ENCODE data around the gene ITGA6. TPM values are rescaled to one million over a fixed set of nuclear protein-coding genes. Genes with fewer than 3 reads are reported as not detected.

Gene ITGA6
- polyA plus RNA-seq (2013, experiment 1 of 2; ENCODE audit: insufficient read length) = 2.7 TPM
- 4.9 TPM for polyA plus RNA-seq (2013, experiment 2 of 2; ENCODE audit: insufficient read length)

GRCh38 chr2:172427256-172427989 lies at the start of gene ITGA6:
Gene ITGA6, plus strand, starts transcription at chr2:172427586.
- DNase-seq = peak; percentile 31

GRCh38 chr2:172380436-172381274 lies 46.7 kb upstream of the ITGA6 start:
- DNase-seq = peak; percentile 7

- no peak for DNase-seq
Measured at GRCh38 chr2:172381275-172382027, 45.9 kb upstream of the ITGA6 start.

- DNase-seq = no peak
Measured at GRCh38 chr2:172387361-172387760, 40.0 kb upstream of the ITGA6 start.

GRCh38 chr2:172389685-172390339 lies 37.6 kb upstream of the ITGA6 start:
- no peak for DNase-seq

- no peak for DNase-seq
Measured at GRCh38 chr2:172394002-172394401, 33.4 kb upstream of the ITGA6 start.

- no peak for DNase-seq
Measured at GRCh38 chr2:172395503-172395902, 31.9 kb upstream of the ITGA6 start.

GRCh38 chr2:172397148-172397834 lies 30.1 kb upstream of the ITGA6 start:
- DNase-seq = peak; percentile 33

- no peak for DNase-seq
Measured at GRCh38 chr2:172398440-172398839, 28.9 kb upstream of the ITGA6 start.

- no peak for DNase-seq
Measured at GRCh38 chr2:172399765-172400164, 27.6 kb upstream of the ITGA6 start.

- DNase-seq = no peak
Measured at GRCh38 chr2:172402198-172402597, 25.2 kb upstream of the ITGA6 start.

- no peak for DNase-seq
Measured at GRCh38 chr2:172403402-172403801, 24.0 kb upstream of the ITGA6 start.

- DNase-seq = no peak
Measured at GRCh38 chr2:172403881-172404468, 23.4 kb upstream of the ITGA6 start.

GRCh38 chr2:172404824-172405223 lies 22.6 kb upstream of the ITGA6 start:
- peak; percentile 80 for DNase-seq

GRCh38 chr2:172405673-172406072 lies 21.7 kb upstream of the ITGA6 start:
- no peak for DNase-seq

GRCh38 chr2:172408143-172408766 lies 19.1 kb upstream of the ITGA6 start:
- DNase-seq = no peak

GRCh38 chr2:172409042-172409441 lies 18.3 kb upstream of the ITGA6 start:
- DNase-seq = no peak

- no peak for DNase-seq
Measured at GRCh38 chr2:172412984-172413492, 14.3 kb upstream of the ITGA6 start.

- DNase-seq = no peak
Measured at GRCh38 chr2:172415157-172415864, 12.1 kb upstream of the ITGA6 start.

GRCh38 chr2:172415865-172416183 lies 11.6 kb upstream of the ITGA6 start:
- DNase-seq = no peak

Measured in fibroblast of skin of scalp (primary cell).